HL-60 (cell line): ENCODE data around the gene CPED1.

Experiments
- DNase-seq, 2 experiments: peaks; one replicate each; pipeline ENCODE4 v3.0.0-alpha.2; 2010 to 2020; ENCODE audit warnings: low read depth in 1 of 2, low spot score in 1 of 2
- H3K27ac ChIP-seq: fragments of 250-450 bp; sonication (Bioruptor Pico); replicated peaks from 2 replicates; pipeline ENCODE4 v1.5.1; 2020; ENCODE audit warnings: mild to moderate bottlenecking, moderate library complexity
- H3K27me3 ChIP-seq: fragments of 250-450 bp; sonication (Bioruptor Pico); 2 replicates; pipeline ENCODE4 v1.5.1; 2021; ENCODE audit warnings: mild to moderate bottlenecking, moderate library complexity; ENCODE audit not compliant: insufficient read depth, poor library complexity, severe bottlenecking
- H3K4me3 ChIP-seq: replicated peaks from 2 replicates; pipeline ENCODE4 v1.5.1; 2011; ENCODE audit warnings: mild to moderate bottlenecking, control low read depth, low read length; ENCODE audit not compliant: insufficient read depth
- CTCF ChIP-seq: IDR thresholded peaks from one replicate; pipeline ENCODE4 v1.5.1; 2011; ENCODE audit warnings: low read length, control low read depth, inconsistent platforms; ENCODE audit not compliant: insufficient read depth
- GABPA ChIP-seq: IDR thresholded peaks from 2 replicates; pipeline ENCODE4 v1.6.1; 2012; ENCODE audit warnings: low read depth
- POLR2AphosphoS5 ChIP-seq: IDR thresholded peaks from 2 replicates; pipeline ENCODE4 v1.6.1; 2012; ENCODE audit warnings: low read depth
- REST ChIP-seq: IDR thresholded peaks from 2 replicates; pipeline ENCODE4 v1.6.1; 2012; ENCODE audit warnings: low read depth; ENCODE audit not compliant: insufficient replicate concordance
- SPI1 ChIP-seq: IDR thresholded peaks from 2 replicates; pipeline ENCODE4 v1.6.1; 2012; ENCODE audit warnings: low read depth, mild to moderate bottlenecking, borderline replicate concordance

The CPED1 gene

GRCh38 chr7:121082400-121083101 lies 94.0 kb downstream of the CPED1 start:
- TF ChIP-seq CTCF = no peak
- TF ChIP-seq POLR2AphosphoS5 = no peak
- TF ChIP-seq REST = no peak
- TF ChIP-seq GABPA = no peak
- no peak for TF ChIP-seq SPI1
- H3K27ac ChIP-seq = no peak overlapping the region
- peaks cover 5% of the 10 kb centered on the region for H3K27me3 ChIP-seq
- no peak overlapping the region for H3K4me3 ChIP-seq
- no peak for DNase-seq

GRCh38 chr7:121083138-121083789 lies 94.8 kb downstream of the CPED1 start:
- no peak overlapping the region for H3K4me3 ChIP-seq
- DNase-seq = no peak
- H3K27me3 ChIP-seq = peaks cover 5% of the 10 kb centered on the region
- no peak overlapping the region for H3K27ac ChIP-seq
- TF ChIP-seq SPI1 (no peak), CTCF (no peak), GABPA (no peak)

- Histone ChIP-seq H3K4me3 (no peak overlapping the region), H3K27ac (no peak overlapping the region), H3K27me3 (peaks cover 5% of the 10 kb centered on the region)
- TF ChIP-seq CTCF = no peak
- TF ChIP-seq GABPA = no peak
- TF ChIP-seq REST = no peak
- no peak for TF ChIP-seq SPI1
- TF ChIP-seq POLR2AphosphoS5 = no peak
- DNase-seq = no peak
Measured at GRCh38 chr7:121083790-121084251, 95.3 kb downstream of the CPED1 start.
